Ishikawa (cell line): ENCODE results near the gene CYP2S1.

Experiments
- CEBPB ChIP-seq: IDR thresholded peaks from 2 replicates; pipeline ENCODE4 v1.6.1; 2012
- EGR1 ChIP-seq: IDR thresholded peaks from 2 replicates; pipeline ENCODE4 v1.6.1; 2012
- EP300 ChIP-seq: IDR thresholded peaks from 2 replicates; pipeline ENCODE4 v1.6.1; 2012; ENCODE audit warnings: borderline replicate concordance
- FOXM1 ChIP-seq: IDR thresholded peaks from 2 replicates; pipeline ENCODE4 v1.6.1; 2012; ENCODE audit warnings: low read depth, borderline replicate concordance
- MAX ChIP-seq: IDR thresholded peaks from 2 replicates; pipeline ENCODE4 v1.6.1; 2012
- RAD21 ChIP-seq: IDR thresholded peaks from 2 replicates; pipeline ENCODE4 v1.6.1; 2012; ENCODE audit warnings: low read depth
- REST ChIP-seq: IDR thresholded peaks from 2 replicates; pipeline ENCODE4 v1.6.1; 2012; ENCODE audit warnings: low read depth, mild to moderate bottlenecking
- TAF1 ChIP-seq: IDR thresholded peaks from 2 replicates; pipeline ENCODE4 v1.6.1; 2012; ENCODE audit warnings: low read depth, mild to moderate bottlenecking
- TCF12 ChIP-seq: IDR thresholded peaks from 2 replicates; pipeline ENCODE4 v1.6.1; 2012; ENCODE audit warnings: low read depth
- TEAD4 ChIP-seq: IDR thresholded peaks from 2 replicates; pipeline ENCODE4 v1.6.1; 2012
- USF1 ChIP-seq: IDR thresholded peaks from 2 replicates; pipeline ENCODE4 v1.6.1; 2012
- YY1 ChIP-seq: IDR thresholded peaks from 2 replicates; pipeline ENCODE4 v1.6.1; 2012; ENCODE audit warnings: low read depth
- ZBTB7A ChIP-seq: IDR thresholded peaks from 2 replicates; pipeline ENCODE4 v1.6.1; 2012; ENCODE audit warnings: low read depth

- TF ChIP-seq MAX (no peak), EP300 (no peak), YY1 (no peak), REST (no peak), CEBPB (no peak), RAD21 (peak; percentile 93), TAF1 (no peak), TCF12 (no peak), EGR1 (no peak), USF1 (no peak), ZBTB7A (no peak), TEAD4 (no peak), FOXM1 (no peak)
Observed at GRCh38 chr19:41144403-41144802, 48.6 kb upstream of the CYP2S1 start.
